GM18867 (cell line): ENCODE measurements around the gene FRMD3.

Experiments used
- ATAC-seq: cut with Tn5 transposase; IDR thresholded peaks from one replicate; pipeline ENCODE4 v1.9.1; 2021; ENCODE audit warnings: mild to moderate bottlenecking, moderate library complexity; ENCODE audit not compliant: unreplicated experiment

FRMD3 gene

DNA sequence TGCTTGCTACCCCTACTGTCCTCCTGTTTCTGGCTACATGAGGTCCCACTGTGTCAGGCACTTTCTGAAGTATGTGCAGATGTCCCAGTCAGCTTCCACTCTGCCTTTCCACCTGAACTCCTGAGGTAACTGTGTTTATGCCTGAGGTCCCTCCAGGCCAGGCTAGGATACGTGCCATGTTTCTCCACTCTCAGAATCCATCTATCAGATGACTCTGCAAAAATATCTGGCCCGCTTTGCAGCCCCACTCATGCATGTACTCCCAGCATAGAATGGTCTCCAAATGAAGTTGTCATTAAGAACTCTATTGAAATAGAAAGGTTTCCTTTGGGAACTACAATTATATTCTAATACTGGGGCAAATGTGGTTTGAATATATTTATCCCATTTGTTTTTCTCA is 243.4 kb downstream of the FRMD3 start:
- no peak for ATAC-seq

DNA sequence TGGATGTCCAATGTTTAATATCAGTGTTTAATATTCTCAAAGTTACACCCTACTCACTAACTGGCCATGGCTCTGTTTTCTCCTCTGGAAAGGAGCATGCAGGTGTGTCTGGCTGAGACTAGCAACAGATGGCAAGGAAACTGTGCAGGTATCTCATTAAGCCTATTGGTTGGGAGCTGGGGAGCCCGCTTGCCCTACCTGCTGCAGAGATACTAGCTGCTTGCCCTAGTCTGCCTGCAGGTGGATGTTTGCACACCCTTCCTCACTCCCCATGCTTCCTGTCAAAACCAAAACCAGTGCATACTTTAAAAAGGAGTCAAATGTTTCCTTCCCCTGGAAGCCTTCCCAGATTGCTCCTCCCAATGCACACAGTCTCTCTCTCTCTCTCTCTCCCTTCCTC is 247.0 kb downstream of the FRMD3 start:
- ATAC-seq: no peak

DNA sequence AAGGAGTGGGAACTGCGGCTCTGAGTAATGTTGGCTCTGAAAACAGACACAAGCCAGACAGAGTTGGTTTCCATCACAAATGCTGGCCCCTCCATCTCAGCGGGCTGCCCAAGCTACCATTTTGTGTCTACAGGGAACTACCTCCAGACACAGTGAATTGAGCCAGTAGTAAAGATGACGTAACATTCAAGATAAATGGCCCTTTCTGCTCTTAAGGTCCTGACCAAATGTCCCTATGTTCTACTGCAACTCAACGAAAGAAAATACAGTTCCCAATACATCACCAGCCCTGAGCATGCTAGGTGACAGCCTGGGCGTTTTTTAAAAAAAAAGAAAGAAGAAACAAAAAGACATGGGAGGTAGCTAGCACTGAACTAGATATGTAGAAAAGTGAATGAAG is 247.5 kb downstream of the FRMD3 start:
- no peak for ATAC-seq

DNA sequence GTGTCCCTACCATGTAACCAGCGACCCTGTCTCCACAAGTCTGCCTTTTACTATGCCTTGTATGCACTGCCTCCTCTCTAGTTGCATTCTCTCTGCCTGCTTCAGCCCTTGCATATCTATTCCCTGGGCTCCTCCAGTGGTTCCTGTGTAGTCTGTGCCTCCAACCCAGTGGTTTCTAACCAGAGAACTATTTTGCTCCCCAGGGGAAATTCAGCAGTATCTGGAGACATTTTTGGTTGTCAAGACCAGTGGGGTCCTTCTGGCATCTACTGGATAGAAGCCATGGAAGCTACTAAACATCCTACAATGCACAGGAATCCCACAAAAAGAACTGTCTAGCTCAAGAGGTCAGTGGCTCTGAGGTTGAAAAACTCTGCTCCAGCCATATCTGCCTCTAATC is 251.2 kb downstream of the FRMD3 start:
- no peak for ATAC-seq

DNA sequence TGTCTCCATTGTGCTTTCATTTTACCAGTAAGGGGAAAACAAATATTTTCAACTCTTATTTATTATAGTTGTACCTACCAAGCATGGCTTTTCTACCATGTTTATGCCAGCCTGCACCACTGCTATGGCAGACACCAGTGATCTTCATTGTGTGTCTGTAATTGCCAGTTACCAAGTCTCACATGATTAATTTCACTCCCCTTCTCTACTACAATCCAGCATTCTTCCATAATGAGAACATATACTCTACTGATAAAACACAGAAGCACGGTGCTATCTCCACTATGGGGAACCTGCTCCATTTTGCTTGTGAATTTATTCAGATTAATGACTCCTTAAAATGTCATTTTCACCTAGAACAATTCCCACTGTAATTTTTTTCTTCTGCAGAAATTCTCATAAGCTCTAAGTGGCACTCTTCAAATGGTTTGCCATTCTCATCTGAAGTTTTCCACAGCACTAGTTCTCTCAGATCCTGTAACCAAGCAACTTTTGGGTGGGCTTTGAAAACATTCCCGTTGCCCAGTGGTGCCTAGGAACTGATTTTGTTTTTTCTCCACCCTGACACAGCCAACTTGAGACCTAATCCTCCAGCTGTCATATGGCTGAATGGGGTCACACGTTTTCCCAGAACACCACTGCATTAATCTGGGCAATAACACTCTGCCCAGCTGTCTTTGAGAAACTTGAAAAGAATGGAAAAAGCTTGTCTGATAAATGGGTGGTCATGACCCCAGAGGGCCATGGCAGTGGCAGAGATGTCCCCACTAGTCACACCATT is 252.6 kb downstream of the FRMD3 start:
- ATAC-seq: no peak

DNA sequence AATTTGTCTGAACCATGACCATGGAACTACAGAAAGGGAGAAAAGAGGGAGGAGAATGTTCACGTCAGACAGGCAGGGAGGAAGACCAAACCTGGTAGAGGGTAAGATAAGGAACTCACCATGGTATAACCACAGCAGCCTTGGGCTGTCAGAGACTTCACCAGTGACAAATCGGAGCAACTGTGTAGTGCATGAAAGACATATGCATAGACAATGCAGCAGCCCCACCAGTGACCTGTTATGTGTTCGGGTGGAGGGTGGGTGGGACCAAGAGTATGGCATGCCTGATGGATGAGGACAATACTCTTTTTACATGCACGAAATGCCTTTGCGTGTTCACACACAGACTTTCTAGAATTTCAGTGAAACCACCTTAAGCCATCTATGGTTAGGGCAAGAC is 253.5 kb downstream of the FRMD3 start:
- ATAC-seq: no peak

DNA sequence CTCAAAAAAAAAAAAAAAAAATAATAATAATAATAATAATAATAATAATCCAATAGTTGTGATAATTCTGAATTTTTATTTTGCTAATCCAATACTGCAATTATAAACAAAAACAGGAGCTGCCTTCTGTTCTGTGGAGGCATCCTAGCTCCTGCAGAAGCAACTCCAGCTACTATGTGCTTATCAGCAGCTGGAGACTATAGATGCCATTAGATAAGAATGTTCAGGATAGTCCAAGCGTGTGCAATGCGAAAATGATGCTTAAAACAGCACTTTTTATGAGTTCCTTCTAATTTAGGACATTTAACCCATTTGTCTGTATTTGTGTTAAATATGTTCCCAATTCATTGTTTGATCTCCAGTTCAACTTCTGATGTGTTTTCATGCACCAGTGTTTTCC is 254.7 kb downstream of the FRMD3 start:
- no peak for ATAC-seq

DNA sequence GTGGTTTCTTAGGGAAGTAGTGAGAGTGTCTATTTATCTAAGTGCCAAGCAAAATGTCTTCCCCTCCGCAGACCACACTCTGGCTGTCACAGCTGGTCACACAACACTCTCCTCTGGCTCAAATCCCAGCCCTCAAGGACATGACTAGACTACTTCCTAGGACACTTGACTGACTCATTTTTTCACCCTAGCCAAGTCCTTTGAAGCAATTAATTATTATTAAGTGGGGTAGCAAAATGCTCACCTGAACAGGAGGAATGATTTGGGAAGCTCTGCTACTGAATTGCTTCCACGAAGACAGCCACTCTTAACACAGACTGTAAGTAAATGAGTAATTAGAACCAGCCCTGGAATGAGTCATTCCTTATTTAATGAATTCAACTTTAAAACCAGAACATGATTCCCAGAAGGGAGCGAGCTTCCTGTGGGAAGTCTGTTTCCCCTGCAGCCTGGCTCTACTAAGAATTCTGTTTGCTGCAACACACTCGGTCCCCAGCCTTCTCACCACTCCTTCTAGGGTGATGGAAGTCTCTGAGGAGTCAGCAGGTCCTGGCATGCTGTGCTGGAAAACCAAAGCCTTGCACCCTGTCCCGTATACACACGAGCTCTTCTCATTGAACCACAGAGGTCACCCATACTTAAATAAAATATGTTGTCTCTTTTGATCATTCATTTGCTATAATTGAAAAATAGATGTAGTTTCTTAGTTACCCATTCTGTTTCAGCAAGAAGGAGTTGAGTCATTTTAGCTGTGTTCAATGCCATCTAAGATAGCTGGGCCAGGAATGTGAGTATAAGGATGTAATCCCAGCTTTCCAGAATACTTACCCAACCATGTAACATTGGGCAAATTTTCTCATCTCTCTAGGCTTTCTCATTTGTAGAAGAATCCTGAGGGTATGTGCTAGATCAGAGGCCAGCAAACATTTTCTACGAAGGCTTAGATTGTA is 256.6 kb downstream of the FRMD3 start:
- ATAC-seq: peak; percentile 45

DNA sequence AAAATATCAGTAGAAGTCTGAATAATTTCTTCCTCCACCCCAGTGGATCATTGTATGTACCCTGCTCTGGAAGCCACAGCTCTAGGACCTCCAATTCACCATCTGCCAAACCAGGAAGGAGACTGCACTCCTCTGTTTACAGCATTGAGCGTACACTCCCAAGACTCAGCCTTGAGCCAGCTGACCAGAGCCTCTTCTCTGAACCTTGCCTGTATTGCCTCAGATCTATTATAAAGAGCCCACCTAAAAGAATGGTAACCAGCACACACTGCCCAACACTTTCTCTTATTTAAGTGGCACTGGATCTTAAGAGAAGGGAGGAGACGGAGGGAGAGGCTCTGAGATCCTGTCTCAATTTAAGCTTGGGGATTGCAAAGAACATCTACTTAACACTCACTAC is 257.4 kb downstream of the FRMD3 start:
- ATAC-seq: no peak

DNA sequence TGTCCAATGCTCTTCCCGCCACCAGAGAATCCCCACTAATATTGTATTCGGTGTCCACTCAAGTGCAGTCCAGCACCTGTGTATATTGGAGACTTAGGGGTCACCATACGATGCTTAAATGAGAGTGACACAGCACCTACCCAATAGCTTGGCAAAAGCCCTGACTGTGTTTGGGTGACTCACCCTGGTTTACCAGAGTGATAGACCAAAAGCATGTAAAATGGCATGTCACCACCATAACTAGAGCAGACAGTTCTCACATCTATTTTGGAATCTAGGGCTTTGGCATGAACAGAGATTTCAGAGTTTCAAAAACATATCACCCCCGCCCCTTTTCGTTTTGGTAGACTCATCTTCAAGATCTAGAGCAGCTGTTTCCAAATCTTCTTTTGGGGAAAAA is 257.9 kb downstream of the FRMD3 start:
- ATAC-seq: no peak

DNA sequence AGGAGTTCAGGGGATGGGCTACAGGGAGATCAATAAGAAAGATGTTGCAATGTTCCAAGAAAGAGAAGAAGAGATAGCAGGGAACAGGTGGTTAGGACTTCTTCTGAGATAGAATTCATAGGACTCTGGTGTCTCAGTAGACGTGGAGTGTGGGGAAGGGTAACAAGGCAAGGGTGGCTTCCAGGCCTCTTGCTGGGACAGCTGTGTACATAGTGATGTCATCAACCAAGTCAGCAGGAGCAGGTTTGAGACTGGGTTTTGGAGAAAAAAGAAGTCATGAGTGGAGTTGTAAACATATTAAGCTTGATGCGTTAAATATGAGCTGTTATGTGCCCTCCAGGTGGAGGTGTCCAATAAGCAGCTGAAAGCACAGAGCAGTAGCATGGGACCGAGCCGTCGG is 263.4 kb downstream of the FRMD3 start:
- no peak for ATAC-seq

DNA sequence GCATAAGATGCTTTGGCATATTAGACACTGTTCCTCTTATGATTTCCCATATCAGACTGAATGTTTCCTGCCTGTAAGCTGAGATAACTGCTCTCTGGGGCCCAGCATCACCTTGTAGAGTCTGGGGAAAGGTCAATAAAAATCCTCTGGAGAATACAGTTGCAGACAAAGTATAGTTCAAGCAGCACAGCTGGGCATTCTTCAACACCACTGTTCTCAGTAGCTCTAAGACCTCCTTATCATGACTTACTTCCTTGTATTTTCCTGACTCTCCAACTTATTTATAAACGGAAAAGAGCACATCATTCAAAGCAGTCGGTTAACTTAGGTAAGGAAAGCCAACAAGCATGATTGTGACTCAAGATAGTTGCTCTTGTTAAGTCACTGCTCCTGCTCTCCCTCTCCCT is 266.5 kb downstream of the FRMD3 start:
- ATAC-seq: no peak

DNA sequence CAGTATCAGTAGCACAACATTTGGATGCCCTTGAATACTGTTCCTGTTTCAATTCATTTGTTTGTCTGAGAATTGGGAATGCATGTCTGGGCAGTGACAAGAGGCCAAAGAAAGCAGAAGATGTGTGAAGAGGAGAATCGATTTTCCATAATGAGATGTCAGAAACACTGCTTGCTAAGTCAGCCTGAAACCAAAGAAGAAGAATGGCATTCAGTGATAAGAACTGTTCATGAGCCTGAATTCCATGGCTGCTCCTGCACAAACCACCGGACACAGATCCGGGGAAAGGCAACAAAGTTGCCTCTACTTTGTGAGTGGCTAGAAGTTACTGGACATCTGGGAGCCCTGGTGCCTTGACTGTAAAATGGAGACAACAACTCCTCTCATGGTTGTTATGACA is 268.1 kb downstream of the FRMD3 start:
- ATAC-seq: no peak

DNA sequence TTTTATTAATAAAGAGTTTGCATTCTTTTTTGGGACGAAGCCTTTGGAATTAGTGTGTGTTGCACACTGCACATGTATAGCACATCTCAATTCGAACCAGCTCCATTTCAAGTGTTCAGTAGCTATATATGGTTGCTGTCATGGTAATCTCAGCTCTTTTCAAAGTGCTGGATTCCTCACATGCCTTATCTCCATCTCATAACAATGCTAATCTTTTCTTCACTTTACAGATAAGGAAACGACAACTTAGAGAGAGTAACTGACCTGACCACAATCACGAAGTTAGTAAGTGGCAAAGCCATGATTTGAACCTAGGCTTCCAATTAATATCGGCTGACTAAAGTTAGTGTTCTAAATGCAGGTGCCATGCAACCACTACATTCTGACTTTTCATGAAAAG is 270.5 kb downstream of the FRMD3 start:
- ATAC-seq: no peak

DNA sequence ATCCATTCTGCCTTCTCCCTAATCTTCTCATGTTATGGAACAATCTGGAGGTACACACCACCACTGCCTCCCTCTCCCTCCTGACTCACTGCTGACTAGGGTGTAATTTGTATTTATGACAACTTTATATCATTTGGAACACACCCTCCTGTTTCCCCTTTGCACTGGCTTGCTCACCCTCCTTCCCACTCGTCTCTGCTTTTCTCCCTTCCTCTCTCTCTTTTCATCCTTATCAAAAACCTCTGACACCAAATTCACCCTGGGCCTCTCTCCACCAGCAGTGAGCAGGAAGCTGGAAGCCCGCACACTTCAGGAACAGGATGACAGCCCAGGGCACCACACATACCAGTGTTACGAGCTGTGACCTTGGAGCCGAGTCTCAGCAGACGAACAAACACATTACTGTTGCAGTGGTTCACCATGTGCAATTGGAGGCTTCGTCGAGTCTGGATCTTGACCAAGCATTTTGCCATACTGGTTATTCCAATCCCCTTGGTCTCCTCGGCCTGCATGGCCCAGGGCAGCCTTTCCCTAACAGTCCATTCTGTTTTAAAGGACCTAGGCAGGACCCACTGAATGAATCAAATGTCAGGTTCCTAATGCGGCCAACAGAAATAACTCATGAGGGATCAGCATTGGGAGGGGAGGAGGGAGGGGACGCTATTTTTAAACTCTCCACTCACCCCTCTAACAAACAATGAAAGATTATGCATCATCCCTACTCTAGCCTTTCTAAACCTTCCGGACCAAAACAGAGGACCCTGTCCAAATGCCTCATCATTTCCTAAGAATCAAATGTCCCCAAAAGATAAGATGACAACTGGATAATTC is 271.3 kb downstream of the FRMD3 start:
- ATAC-seq: no peak

DNA sequence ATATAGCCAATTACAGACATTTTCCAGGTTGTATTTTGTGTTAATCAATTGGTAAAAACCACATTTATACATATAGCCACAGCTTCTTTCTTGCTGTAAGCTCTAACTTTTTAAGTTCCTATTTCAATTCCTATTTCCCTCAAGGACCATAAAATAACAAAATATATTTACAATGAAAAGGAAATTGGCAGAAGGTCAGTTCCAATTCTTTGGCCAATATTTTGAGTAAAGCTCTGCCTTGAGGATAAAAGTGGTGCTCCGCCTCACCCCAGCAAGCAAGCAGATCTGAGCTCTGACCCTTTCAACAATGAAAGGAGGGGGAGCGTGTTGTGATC is 271.9 kb downstream of the FRMD3 start:
- no peak for ATAC-seq

DNA sequence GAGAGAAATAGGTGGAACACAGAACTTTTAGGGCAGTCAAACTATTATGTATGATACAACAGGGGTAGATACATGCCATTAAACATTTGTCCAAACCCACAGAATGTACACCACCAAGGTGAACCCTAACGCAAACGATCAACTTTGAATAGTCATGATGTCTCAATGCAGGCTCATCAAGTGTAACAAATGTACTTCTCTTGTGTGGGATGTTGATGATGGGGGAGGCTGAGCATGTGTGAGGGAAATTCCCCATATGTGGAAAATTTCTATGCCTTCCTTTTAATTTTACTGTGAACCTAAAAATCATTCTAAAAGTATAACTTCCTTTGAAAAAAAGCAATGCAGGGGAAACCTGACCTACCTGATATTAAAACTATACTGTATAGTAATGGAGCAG is 273.9 kb downstream of the FRMD3 start:
- ATAC-seq: no peak

DNA sequence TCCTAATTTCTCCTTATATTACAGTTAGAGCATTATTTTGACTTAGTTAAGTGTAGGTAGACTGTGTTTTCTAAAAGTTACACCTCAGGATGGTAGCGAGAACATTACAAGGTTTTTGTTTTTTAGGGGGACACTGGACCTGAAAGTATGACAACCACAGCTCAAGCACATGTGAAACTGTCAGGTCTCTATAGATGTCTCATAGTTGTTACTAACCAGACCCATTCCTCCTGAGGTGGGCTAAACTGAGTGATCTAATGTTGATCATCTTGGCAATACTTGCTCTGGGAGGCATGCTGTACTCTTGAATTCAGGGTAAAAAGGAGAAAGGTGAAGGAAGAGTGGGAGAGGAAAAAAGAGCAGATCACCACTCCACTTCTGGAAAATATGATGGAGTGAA is 278.6 kb downstream of the FRMD3 start:
- ATAC-seq: no peak

DNA sequence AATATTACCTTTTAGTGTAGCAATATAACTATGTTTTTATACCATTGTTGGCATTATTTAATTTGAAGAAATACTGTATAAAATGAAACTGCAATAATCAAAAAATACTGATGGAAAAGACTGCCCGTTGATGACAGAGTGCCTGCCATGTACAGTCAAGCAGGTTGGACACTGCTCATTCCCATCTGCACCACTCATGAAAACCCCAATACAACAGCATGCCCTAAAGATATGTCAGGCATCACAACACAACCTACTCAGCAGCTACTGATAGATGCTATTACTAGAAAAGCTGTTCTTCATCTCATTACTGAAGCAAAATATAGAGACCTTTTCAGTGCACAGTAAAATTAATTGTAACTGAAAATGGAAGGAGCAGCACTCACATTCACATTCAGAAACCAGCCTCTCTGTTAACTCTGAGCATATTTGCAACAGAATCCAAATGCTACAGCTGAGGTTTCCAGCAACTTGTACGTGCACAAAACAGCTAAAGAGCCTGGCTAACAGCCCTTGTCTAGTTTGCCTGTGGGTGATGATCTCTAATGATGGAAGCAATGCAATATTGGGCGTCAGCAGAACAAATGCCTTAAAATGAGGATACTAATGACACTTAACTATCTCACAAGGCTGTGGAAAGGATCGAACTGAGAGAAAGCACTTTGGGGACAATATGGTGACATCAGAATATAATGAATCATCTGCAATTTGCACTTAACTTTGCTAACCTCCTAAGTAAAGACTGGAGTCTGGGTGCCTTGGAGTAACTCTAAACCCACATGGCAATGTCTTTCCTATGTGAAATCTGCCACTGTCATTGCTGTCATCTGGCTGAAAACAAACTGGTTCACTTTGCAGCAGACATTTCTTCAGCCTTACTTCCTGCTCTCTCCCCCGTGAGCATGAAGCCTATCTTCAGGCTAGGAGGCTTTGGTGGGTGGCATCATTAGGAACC is 280.0 kb downstream of the FRMD3 start:
- ATAC-seq: no peak

DNA sequence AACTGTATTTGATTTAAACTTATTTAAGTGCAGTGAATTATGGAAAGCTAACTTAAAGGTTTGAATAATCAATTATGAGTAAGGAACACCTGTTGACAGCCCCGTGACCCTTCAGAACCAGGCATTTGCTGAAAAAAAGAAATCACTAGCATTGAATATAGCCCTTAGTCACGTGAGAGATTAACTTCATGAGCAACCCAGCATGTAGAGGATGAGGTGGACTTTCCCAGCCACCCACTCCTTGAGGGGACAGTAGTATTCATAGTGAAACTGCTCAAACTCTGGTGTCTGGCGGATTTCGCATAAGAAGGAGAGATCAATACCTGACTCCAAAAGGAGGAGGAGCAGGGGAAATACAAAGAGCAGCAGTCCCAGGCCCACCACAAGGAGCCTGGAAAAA is 290.5 kb downstream of the FRMD3 start:
- ATAC-seq: peak; percentile 51
